HG03460 (cell line): ENCODE results near the gene HTT-AS.

ENCODE experiments used
- ATAC-seq: cut with Tn5 transposase; IDR thresholded peaks from one replicate; pipeline ENCODE4 v1.9.1; 2021; ENCODE audit not compliant: unreplicated experiment

HTT-AS gene

DNA sequence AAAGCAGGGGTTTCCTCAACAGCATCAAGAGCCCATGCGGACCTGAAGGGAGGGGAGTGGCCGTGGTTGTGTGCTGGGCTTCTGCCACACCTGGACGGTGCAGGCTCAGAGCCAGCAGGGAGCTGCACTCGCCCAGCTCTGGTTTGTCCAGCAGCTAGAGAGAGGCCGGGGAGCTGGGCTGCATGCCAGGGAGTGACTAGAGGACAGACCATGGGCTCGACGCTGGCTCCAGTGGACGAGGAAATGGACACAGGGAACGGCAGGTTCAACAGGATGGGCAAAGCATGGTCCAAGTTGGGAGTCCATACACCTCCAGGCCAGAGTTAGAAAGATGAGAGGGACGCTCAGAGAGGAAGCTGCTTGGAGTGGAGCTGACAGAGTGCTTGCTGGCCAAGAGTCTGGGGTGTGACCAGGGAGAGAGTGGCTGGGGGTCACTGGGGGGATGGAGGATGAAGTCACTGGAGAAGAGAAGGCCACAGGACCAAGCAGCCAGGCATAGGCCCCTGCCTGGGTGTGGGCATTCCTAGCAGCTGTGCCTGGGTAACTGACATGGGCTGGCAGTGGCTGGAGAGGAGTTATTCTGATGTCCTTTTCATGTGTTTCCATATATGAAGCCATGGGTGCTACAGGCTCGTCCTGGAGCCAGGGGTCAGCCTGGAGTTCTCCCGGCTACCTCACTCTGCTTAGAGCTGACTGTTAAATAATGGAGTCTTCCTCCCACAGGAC lies 42.8 kb downstream of the HTT-AS start:
- no peak for ATAC-seq

DNA sequence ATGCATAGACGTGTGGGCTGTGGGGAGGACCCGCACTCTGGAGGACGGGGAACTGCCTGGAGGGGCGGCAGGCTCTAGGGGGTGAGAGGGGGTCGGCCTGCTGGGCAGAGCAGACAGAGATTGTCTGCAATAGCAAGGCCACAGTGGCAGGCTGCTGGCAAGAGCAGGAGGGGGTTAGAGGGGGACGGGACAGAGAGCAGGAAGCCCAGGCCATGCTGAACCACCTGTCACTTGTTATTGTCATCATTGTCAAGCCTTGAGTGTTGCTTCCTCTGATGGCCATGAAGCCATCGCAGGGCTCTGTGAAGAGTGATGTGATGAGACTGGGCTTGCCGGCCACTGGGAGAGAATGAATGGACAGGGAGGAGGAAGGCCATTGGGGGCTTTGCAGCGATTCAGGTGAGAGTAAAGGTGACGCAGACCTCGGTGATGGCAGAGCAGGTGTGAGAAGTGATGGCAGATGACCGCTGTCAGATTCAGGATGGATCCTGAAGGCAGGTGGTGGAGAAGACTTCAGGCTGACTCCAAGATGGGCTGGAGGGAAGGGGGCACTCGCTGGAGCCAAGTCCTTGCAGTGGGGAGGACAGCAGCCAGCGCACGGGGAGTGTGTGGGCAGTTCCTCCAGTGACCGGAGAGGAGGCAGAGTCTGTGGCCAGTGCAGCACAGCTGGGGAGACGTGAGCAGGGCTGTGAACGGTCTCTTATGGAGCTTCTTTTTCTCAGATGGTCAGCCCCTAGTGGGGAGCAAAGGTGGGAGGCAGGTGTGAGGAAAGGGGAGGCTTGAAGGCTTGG lies 43.6 kb downstream of the HTT-AS start:
- ATAC-seq, result no peak

GRCh38 chr4:3029464-3029863 lies 44.9 kb downstream of the HTT-AS start:
- ATAC-seq, result no peak

- no peak for ATAC-seq
Measured at GRCh38 chr4:3026540-3026939, 47.8 kb downstream of the HTT-AS start.

GRCh38 chr4:3025881-3026280 lies 48.5 kb downstream of the HTT-AS start:
- no peak for ATAC-seq

- no peak for ATAC-seq
Measured at GRCh38 chr4:3022651-3023050, 51.7 kb downstream of the HTT-AS start.

DNA sequence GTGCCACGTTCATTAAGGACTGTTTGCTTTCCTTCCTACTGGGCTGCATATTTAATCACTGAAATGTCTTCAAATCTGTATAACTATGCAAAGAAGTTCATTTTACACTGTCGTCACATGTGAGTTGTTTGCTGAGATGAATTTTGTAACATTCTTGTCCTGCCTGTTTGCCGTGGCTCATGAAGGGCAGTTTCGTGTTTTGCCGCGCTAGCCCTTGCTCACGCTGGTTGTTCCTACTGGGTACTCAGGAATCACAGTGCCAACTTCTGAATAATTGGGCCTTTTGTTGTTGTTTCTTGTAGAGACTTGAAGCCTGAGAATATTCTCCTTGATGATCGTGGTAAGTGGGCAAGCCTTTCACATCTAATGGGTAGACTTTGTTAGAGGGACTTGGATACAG lies 52.2 kb downstream of the HTT-AS start:
- no peak for ATAC-seq

DNA sequence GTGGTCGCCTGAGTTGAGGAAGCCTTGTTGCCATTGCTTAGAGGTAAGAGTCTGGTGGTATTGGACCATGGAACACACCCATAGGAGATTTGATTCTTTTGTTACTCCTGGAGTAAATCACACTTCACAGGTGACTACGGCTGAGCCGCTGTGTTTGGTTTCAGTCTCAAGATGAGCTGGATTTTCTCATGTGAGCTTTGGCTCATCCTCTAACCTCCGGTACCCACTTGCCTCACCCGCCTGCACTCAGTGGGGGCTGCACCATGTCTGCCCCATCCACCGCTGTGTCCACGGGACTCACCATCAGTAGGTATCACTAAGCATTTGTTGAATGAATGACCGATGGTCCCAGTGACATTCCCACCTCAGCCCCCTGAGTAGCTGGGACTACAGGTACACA lies 52.7 kb downstream of the HTT-AS start:
- no peak for ATAC-seq

DNA sequence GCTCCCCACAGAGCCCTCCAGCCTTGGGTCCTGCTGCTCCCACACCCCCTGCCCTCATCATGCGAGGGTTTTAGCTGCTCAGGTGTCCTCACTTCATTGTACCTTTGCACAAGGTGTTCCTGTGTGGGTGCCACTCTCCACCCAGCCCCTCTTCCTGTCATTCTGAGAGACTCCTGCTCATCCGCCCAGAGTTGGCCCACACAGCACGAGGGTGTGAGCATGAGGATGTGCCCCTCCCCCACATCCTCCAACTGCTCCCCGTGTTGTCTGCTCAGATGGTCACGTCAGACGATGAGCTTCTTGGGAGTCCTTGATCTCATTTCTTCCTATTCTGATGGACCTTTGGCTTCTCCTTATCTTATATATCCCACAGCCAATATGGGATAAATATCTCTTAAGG lies 53.2 kb downstream of the HTT-AS start:
- ATAC-seq, result no peak

DNA sequence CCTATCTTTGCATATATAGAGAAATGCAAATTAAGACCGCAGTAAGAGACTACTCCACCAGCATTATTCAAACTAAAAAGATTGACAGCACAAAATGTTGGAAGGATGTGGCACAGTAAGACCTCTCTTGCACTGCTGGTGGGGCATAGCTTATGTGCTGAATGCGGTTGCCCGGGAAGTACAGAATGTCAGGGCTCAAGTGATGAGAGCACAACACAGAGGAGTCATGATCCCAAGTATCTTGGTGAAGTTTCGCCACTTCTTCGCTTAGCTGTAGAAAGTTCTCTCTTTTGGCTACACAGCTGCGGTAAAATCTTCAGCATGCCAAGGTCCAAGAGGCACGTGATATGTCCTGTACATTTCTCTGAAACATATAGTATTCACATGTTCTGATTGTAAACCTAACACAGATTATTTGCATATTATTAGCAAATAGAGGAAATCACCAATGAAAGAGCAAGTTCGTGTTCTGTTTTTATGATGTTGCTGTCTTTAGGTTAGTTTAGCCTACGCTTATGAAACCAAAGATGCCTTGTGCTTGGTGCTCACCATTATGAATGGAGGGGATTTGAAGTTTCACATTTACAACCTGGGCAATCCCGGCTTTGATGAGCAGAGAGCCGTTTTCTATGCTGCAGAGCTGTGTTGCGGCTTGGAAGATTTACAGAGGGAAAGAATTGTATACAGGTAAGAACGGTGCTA lies 55.0 kb downstream of the HTT-AS start:
- no peak for ATAC-seq

GRCh38 chr4:3017504-3017903 lies 56.8 kb downstream of the HTT-AS start:
- no peak for ATAC-seq

DNA sequence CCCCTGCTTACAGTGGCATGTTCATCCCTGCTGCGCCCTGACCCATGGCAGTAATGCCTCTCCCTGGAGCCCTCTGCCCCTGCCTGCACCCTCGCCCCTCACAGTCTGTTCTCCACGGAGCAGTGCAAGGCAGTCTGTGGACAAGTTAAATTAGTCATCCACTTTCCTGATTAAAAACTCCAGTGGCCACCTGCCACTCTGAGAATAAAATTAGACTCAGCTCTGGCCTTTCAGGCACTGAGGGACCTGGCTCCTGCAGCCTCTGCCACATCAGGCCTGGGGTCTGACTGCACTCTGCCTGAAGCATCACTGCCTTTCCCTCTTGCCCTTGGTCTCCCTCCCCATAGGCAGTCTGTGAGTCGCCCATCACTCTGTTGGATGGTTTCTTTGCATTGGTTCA lies 57.4 kb downstream of the HTT-AS start:
- no peak for ATAC-seq

DNA sequence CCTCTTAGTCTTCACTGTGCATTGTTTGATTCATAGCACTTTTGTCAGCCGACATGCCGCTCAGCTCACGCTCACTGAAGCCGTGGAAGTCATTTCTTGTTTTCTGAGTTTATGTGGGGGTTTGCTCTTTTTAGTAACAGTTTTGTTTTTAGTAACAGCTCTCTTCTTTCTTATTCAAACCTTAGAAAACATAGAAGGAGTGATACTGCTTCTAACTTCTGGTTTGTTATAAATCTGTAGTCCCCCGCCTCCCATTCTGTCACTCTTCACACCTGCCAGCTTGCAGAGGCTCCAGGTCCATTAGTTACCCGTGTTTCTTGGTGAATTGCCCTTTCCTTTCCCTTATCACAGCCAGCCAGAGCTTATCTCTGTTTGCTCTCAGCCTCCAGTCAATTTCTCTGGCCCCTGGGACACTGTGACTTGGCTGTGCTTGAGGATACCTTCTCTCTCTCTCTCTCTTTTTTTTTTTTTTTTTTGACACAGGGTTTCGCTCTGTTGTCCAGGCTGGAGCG lies 60.4 kb downstream of the HTT-AS start:
- ATAC-seq, result no peak
